CD4-positive, alpha-beta T cell treated with Interleukin-17A for 1 hour (primary cell): Measurements from ENCODE around the gene SMPD3.

Experiments
- DNase-seq: peaks from one replicate; pipeline ENCODE4 v3.0.0-alpha.2; 2020

SMPD3 gene

DNA sequence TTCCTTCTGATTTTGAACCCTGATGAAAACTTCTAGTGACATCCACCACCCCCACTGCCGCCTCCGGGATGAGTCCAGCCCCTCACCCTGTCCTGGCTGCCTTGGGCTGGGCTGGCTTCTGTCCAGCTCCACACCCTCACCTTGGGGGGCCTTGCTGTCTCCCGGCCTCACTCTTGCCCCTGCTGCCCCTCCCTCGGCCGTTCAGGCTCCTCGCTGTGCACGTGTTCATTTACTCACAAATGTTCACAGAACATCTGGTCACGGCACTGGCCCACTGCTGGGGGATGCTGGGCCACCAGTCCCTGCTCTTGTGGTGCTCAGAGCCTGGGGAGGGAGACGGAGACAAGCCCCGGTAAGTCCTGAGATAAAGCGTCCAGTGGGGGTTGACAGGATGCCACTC is 96.8 kb downstream of the SMPD3 start:
- no peak for DNase-seq

DNA sequence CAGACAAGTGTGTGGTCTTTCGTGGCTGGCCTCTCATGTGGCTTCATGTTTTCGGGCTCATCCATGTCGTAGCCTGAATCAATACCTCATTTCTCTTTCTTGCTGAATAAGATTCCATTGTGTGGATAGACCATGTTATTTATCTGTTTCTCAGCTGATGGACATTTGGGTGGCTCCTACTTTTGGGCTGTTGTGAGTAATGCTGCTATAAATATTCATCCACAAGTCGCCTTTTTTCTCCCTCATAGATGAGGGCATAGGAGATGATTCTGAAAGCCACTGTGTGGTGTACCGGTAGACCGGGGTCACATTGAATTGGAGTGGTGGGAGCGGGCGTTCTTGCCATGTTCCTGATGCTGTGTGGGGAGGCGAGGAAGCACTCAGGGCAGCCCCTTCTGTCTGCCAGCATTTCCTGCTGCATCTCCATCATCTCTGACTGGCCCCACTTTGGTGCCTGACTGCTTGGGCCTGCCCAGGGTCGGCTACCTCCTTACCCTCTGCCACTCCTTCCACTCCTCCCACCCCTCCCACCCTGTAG is 97.4 kb downstream of the SMPD3 start:
- no peak for DNase-seq

DNA sequence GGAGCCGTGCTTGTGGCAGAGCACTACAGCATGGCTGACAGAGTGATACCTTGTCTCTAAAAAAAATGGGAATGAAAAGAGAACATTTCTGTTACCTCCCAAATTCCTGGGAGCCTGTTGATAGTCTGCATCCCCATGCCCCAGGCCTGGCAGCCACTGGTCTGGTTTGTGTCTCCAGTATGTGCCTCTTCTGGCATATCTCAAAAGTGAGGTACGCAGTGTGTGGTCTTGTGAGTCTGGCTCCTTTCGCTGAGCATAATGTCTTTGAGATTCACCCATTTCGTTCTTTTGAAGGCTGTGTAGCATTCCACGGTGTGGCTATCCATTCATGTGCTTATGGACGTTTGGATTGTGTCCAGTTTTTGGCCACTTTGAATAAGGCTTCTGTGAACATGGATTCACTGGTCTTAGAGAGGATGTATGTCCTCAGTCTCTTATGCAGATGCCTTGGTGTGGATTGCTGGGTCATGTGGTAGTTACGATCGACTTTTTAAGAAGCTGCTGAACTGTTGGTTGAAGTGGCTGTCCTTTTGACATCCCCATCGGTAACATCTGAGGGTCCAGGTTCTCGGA is 98.4 kb downstream of the SMPD3 start:
- DNase-seq, result no peak

DNA sequence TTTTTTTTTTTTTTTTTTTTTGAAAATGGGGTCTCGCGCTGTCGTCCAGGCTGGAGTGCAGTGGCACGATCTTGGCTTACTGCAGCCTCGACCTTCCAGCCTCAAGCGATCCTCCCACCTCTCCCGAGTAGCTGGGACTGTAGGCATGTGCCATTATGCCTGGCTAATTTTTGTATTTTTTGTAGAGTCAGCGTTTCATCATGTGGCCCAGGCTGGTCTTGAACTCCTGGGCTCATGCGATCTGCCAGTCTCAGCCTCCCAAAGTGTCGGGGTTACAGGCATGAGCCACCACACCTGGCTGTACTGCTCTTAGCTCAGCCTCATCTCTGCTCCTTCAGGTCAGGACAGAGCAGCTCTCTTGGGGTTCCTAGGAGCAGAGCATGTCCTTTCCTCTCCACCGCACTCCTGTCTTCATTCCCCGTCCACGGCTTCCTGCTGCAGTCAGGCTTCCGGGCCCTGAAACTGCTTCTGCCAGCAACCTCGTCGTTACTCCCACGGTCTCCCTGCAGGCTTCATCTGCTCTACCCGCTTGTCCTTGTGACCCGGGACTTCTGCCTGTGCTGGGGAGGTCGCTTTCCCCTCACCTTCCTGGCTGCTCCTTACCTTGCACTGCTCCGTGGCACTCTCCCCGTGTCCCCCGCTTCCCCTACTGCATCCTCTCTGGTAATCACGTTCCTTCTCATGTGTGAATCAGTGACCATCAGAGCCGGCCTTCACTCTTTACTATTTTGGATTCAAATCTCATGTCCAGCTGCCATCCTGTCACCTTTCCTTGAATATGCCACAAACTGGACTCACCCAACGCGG is 99.5 kb downstream of the SMPD3 start:
- no peak for DNase-seq

DNA sequence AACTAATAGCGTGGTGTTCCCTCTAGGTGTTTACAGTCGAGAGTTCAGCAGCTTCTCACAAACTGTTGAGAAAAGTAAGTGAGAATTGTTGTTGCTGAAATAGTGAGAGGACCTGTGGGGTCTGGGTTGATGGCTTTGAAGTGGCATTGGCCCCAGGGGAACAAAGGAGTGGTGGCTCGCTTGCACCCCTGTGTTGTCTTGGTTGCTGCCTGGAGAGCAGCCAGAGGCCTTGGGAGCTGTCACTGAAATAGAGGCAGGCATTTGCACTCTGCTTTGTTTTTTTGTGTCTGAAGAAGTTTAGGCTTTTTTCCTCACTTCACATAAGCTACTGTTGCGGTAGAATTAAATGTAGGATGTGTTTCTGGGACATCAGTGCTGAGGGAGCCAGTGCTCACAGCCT is 100.7 kb downstream of the SMPD3 start:
- DNase-seq, result no peak

DNA sequence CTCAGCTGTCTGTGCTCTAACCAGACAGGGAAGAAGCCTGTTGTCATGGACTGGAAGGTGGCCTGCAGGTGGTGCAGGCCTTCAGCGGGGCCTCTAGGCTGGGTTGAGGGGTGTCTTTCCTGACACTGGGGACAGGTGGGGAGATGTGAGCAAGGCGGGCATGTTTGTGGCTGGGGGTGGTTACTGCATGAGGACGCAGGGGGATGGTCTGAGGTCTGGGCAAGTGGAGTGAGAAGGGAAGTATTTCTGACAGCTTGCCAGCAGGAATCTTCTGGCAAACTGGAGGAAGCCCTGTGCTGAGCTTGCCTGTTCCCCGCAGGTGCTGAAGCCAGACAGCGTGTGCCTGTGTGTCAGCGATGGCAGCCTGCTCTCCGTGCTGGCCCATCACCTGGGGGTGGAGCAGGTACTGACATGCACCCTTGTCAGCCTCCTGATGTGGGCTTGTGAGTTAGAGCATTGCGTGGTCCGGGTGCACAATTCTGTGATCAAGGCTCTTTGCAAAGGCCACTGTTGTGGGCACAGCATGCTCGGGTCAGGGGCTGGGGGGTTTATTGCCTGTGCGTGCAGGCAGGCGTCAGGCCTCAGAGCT is 101.3 kb downstream of the SMPD3 start:
- no peak for DNase-seq

DNA sequence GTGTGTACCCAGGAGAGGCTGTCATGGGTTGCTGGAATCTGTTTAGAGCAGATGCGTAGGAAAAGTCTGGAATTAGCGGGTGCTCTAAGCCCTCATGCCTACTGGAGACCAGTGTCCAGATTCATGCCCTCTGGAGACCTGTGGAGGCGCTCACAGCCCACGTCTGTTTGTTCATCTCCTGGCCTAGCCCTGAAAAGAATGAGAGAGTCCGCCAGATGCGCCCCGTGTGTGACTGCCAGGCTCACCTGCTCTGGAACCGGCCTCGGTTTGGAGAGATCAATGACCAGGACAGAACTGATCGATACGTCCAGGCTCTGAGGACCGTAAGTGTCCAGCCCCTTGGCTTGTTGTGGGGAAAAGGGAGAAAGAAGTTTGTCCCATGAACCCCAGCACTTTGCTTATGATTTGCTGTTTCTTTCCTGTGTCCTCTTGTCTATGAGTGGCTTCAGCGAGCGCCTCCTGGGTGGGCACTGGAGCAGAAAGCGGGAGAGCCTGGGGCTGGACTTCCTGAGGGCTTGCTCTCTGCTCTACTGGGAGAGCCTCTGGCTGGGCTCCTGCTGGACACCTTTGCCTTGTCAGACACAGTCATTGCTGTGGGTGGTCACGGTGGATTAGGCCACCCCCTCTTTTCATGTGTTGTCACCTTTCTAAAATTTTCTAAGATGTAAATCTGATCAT is 102.2 kb downstream of the SMPD3 start:
- DNase-seq, result no peak

DNA sequence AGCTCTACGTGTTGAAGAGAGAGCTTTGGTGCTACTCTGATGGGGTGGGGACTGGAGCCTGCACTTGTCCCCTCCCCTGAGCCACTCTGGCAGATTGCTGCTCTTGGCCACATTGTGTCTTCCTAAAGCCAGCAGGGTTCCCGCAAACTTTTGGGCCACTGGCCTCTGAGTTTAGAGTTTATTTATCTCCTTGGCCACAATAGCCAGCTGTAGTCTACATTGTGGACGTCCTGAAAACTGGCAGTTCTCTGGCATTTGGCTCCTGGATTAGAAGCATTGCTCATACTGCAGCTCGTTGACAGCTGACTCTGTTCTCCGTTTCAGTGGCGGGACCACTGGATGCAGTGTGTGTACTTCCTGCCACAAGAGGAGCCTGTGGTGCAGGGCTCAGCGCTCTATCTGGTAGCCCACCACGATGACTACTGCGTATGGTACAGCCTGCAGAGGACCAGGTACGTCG is 102.9 kb downstream of the SMPD3 start:
- no peak for DNase-seq

DNA sequence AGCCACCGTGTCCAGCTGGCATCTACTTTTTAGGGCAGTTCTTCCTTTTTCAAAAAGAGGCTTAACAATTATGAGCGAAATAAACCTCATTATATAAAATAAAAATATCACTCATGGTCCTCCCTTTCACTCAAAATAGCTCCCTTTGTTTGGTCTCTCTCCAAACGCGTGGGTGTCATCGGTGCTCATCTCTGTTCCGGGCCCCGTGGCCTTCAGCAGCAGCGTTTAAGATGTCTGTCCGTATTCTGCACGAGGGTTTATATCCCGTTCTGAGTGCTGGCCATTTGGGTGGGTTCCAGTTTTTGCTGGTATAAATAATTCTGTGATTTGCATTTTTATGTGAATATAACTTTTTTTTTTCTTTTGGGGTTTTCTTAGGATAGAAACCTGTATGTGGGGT is 104.1 kb downstream of the SMPD3 start:
- DNase-seq, result no peak

DNA sequence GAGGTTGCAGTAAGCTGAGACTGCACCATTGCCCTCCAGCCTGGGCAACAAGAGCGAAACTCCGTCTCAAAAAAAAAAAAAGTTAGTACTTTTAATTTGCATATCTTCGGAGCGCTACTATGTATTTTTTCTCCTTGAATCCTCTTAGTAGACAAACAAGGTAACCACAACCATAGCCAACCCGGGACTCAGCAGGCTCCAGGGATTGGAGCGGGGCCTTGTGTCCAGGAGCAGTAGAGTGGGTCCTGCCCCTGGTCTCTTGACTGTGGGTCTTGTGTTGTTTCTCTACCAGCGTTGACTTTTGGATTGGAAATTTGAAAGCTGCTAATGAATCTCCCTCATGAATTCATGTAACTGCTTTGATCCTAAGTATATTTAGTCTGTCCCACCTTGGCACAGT is 105.2 kb downstream of the SMPD3 start:
- DNase-seq, result no peak

DNA sequence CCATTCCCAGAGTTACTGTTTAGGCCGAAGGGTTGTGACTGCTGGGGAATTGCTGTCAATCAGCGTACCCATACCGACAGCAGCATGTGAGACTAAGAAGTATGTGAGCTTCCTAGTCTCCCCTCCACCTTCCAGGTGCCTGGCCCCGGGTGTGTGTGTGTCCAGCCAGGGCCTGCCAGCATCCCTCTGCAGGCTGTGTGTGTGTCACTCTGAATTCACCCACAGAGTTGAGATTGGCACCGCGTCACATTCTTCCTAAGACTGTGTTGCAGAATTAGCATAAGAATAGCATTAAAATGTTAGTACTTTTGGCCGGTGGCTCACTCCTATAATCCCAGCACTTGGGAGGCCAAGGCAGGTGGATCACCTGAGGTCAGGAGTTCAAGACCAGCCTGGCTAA is 105.7 kb downstream of the SMPD3 start:
- DNase-seq, result no peak

DNA sequence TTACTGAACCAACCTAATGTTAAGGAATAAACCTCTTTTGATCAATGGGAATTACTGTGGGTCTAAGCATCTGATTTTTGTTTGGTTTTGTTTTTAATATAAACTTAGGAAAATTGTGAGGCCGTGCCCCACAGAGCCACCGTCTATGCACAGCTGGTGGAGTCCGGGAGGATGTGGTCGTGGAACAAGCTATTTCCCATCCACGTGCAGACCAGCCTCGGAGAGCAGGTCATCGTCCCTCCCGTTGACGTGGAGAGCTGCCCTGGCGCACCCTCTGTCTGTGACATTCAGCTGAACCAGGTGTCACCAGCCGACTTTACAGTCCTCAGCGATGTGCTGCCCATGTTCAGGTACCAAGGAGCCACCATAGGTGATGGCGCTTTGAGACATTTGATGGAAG is 109.1 kb downstream of the SMPD3 start:
- DNase-seq, result no peak

DNA sequence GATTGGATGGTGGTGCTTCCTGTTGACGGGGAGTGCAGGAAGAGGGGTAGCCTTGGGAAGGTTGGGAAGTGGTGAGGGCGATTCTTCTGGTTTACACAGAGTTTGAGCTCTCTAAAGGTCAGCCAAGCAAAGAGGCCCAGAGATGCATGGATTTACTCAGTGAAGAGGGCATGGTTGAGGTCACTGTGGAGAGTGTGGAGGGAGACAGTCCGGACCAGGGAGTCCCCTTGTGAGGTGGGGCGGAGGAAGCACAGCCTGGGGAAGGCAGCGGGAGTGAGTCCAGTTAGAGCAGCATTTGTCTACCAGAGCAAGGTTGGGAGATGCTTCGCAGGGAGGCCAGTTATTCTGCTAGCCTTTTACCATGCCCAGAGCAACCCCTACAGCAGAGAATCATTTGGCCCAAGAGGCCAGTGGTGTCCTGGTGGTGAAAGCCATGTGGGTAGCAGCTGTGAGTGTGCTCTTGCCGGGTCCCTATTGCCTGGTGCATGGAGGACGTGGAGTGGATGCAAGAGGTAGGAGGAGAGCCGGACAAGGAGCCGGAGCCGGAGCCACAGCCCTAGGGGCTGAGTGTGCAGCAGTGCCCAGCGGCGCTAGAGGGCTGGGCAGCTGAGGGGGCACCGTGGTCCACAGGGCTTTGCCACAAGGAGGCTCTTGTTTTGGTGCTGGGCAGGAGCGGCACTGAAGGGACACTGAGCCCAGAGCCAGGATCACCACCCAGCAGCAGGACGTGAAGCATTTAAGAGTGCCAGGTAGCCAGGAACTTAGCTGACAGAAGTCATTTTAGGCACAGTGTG is 109.8 kb downstream of the SMPD3 start:
- DNase-seq, result no peak

DNA sequence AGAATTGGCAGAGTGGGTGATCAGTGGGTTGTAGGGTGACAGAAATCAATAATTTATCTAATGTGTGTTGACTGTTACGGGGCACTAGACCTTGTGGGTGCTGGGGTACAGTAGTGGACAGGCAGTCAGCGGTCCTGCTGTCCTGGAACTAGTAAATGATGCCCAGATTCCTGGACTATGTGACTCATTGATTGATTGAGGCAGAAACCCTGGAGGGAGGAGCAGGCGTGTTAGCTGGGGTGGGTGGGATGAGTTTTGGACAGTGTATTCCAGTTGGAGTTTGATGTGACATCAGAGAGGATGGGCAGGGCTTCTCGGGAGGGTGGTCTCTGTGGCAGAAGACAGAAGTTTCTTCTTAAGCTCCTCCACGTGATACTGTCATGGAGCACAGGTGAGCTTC is 113.1 kb downstream of the SMPD3 start:
- no peak for DNase-seq

DNA sequence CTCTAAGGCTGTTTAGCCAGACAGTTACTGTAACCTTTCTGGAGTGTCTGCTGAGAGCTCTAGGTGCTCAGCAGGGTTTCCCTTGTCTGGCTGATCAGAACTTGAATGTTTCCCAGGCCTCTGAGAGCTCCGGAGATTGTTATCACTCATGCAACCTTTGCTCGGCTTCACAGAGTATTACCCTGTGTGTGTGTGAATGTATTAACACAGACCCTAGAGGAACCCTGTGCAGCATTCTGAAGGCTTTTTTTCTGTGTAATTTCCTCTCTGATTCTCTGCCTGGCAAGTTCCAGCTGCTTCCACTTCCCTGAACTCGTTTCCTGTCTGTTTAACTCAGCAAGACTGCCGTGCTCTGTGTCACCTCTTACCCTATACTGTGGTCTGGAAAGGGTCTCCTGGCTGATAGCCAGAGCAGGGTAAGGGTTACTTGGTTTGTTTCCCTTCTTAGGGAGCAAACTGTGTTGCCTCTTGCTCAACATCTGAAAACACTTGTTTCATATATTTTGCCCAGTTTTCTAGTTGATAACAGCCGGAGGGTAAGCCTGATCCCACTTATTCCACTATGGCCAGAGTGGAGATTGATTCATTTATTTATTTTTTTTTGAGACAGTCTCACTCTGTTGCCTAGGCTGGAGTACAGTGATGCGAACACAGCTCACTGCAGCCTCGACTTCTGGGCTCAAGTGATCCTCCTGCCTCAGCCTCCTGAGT is 115.7 kb downstream of the SMPD3 start:
- DNase-seq, result no peak

DNA sequence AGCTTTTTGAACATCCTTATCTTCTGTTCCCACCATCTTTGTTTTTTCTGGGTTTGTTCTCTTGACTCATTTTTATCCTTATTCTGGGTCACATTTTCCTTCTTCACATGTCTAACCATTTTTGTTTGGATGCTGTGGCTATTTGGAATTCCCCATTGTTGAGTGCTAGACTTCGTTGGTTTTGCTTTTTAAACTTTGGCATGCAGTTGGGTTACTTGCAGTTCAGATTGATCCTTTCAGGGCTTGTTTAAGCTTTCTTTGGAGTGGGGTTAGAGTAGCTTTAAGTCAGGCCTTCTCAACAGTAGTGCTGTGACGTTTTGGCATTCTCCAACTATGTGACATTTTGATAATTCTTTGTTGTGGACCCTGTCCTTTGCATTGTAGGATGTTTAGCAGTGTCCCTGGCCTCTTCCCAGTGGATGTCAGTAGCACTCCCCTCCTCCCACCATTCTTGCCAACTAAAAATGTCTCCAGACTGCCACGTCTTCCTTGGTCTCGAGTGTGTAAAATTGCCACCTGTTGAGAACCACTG is 116.4 kb downstream of the SMPD3 start:
- DNase-seq, result no peak

DNA sequence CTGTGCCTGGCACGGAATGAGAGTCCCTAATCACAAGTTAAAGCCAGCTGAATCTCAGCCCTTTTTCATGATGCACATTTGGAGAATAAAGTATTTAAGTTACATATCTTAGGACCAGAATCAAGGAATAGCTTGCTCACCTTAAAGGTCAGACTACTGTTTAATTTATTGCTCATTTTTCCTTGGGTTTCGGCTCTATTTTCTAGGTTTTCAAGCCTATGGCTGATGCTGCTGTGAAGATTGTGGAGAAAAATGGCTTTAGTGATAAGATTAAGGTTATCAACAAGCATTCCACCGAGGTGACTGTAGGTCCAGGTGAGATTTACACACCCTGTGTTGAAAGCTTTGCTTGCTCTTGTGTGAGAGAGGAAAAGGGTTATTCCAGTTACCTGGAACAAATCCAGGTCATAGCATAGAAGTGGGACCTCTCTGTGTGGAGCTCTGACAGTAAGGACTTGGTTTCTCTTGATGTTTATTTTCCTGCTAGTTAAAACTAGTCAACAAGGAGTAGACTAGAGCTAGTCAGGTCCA is 119.4 kb downstream of the SMPD3 start:
- no peak for DNase-seq

DNA sequence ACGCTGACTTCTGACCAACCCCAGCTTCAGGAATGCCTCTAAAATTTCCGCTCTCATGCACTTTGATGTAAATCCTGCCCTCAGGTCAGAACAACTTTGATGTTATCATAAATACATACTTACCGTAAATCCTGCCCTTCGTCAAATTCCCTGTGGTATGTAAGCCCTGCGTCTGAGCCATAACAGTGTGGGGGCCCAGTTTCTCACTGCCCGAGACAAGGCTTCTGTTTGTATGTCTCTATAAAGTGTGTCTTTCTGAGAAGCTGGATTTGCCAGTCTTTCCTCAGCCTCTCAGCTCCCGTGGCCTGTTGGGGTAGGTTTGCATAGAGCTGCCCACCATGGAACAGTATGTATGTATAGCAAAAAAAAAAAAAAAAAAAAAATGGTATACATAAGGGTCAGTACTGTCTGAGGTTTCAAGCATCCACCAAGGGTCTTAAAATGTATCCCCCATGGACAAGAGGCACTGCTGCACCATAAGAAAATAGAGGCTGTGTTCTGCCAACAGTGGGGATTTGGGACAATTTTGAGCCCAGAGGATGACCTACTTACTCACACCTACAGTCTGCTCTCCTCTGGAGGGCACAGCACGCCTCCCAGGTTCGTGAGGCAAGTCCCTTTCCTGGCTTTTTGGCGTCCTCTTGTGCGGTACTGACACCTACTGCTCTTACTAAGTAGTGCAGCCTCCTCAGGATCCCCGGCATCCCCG is 120.0 kb downstream of the SMPD3 start:
- peak; percentile 86 for DNase-seq

DNA sequence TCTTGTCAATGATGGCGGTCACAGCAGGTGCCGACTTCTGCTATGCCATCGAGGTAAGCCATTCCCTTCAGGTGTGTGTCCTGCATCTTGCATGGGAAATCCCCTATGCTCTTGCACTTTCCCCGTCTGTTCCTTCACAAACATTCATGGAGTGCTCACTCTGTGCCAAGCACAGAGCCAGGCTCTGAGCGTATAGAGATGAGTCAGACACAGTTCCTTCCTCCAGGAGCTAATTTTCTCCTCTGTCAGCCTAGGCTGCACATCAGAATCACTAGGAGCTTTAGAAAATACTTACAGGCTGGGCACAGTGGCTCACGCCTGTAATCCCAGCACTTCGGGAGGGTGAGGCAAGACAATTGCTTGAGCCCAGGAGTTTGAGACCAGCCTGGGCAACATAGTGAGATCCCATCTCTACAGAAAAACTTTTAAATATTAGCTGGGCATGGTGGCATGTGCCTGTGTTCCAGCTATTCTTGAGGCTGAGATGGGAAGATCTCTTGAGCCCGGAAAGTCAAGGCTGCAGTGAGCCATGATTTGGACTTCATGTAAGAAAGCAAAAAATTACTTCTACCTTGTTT is 123.4 kb downstream of the SMPD3 start:
- DNase-seq, result no peak

DNA sequence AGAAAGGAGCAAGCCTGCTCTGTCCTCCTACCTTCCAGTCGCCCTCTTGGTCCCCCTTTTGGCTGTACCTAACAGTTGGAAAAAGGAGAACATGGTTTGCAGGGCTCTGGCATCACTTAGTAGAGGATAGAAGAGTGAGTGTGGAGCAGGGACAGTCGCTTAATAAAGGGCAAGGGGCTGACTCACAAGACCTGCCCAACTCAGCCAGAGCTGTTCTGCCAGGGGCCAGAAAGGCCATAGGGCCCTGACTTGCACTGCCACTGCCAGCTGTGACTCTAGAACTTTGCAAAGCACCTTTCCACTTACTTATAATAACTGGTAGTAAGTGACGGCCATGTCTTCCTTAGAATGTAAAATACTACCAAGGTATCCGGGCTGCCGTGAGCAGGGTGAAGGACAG is 124.0 kb downstream of the SMPD3 start:
- no peak for DNase-seq
